Fibroblast of skin of right biceps (primary cell): Measurements from ENCODE around the gene MEF2B.
"Not testable (repeated sequence)": the region's sequence is repeated elsewhere in the genome, so short reads cannot be mapped to it uniquely, and the experiment has no call there.

Experiments
- DNase-seq: peaks from one replicate; pipeline ENCODE4 v3.0.0-alpha.2; 2013

Gene MEF2B

DNA sequence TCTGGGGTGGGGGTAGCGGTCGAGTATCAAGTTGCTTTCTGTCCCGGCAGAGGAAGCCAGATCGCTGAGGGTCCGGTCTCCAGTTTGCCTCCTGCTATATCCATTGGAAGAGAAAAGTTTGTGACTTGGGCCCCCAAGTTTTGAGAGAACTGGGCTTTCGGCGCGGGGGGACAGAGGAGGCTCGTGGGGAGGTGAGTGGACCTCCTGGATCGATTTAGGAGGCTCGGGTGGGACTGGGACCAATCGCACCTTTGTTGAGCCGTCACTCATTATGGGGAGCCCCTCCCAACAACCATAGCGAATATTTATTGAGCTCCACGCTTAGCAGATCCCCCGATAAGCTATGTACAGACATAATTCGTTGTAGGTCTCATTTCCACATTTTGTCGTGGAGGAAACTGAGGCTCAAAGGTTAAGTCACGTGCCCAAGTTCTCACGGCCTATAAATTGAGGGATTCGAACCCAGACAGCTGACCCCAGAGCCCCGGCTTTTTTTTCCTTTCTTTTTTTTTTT, 22.9 kb upstream of the MEF2B start:
- no peak for DNase-seq

DNA sequence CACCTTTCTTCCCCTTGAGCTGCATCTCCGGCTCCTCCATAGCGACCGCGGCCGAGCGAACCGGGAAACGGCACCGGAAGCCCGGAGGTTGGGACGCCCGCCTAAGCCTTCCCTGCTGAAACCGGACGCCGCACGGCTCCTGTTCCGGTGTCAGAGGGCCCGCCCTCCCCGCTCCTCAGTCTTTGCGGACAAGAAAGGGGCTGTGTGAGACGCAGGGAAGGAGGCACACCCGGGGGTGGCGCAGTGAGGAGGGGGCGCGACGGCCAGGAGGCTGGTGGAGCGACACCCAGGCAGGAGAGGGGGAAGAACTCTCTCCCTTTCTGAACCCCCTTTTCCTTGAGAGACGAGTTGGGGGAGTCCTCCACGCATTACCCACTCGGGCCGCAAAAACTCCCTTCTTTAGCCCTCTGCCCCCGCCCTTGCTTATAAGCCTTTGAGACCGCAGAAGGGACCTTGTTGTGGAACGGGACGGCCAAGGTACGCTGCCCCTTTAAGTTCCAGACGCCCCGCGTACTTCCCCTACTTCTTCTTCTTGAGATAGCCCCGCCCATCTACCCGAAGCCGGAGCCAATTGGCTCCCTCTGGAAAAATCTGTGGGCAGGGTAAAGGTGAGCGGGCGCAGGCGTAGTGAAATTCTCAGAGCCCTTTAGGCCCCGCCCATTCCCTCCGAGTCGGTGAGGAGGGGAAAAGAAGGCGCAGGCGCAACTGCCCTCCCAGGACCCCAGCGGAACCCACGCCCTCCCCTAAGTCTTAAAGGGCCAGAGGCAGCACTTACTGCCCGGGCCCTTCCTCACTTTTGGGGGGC, 22.2 kb upstream of the MEF2B start, which contains the start of the genes BORCS8 and RFXANK:
Gene BORCS8 (minus strand): TSS at position 75 of the 805 bp plus-strand sequence. CDS start 35 bp downstream, at position 40.
Gene RFXANK (plus strand): TSS at position 181 of the 805 bp plus-strand sequence. CDS start 1,689 bp downstream, outside the sequence.
- DNase-seq, result peak; percentile 99

DNA sequence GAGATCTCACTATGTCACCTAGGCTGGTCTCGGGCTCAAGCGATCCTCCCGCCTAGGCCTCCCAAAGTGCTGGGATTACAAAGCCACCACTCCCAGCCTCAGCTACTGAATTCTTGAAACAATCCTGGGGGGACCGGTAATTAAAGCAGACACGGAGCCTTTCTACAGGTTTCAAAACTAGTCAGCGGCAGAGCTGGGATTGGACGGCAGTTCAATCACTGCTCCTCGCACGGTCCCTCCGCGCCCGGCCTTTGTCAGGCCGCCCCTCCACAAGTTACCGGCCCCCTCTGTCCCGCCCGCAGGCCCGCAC, 21.7 kb upstream of the MEF2B start:
- DNase-seq, result no peak

DNA sequence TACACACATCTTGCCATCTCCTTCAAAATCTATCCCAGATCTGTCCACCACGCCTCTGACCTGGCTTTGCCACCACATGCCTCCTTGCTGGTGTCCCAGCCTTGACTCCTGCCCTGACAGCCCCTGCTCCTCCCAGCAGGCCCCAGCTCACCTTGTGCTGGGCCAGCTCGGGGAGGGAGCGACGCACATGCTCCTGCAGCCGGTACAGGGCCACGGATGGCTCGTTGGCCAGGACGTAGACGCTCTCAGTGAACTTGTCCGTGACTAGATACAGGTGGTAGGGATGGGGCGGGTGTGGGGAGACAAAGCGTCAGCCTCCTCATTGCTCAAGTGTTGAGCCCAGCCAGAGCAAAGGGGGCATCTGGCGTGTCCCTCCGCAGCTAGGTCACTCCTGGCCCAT, 16.7 kb upstream of the MEF2B start:
- DNase-seq, result no peak

DNA sequence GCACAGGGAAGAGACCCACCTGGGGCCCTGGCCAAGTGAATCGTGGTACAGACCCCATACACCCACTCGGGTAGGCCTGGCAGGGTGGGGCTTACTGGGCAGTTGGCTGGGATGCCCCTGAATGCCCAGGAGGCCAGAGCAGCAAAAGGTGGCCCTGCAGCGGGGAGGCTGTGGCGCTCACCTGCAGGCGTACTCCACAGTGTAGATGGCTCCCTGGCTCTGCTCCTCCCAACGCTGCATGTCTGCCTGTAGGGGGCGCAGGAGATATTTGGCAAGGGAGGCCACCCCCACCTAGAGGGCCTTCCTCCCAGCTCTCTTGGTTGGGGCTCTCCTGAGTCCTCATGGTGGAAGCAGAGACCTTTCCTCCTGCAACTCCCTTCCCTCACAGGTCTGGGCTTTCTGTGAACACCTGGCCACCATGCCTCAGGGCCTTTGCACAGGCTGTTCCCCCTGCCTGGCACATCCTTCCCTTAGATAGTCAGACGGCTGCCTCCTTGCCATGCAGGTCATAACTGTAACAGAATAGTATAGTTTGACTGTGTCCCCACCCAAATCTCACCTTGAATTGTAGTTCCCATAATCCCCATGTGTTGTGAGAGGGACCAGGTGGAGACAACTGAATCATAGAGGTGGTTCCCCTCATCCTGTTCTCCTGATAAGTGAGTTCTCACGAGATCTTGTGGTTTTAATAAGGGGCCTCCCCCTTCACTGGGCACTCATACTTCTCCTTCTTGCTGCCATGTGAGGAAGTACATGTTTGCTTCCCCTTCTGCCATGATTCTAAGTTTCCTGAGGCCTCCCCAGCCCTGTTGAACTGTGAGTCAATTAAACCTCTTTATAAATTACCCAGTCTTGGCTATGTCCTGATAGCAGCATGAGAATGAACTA, 16.0 kb upstream of the MEF2B start:
- DNase-seq, result peak; percentile 51

DNA sequence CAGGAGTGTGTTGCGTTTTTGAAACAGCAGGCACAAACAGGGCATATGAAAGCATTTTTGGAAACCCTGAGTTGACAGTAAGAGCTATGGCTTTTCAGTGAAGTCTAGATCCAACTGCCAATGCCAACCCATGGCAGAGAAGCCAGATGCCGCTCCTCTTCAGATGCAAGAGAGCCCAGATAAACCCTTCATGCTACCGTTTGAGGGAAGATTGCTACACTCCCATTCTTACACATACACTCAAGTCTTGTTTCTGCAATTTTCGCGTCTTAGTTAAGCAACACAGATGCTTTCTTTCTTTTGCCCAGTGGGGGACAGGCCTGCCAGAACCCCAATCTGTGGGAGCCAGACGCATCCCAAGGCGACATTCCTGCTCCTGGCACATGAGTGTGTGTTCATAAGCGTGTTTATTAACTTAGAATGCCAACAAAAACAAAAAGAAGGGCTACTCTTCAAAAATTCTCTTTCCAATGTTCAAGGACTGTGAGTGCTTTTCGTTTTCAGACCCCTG, 11.5 kb upstream of the MEF2B start:
- DNase-seq, result no peak

GRCh38 chr19:19179548-19180441, 9.7 kb upstream of the MEF2B start:
- no peak for DNase-seq

- no peak for DNase-seq
Observed at GRCh38 chr19:19176950-19177349, 6.9 kb upstream of the MEF2B start.

DNA sequence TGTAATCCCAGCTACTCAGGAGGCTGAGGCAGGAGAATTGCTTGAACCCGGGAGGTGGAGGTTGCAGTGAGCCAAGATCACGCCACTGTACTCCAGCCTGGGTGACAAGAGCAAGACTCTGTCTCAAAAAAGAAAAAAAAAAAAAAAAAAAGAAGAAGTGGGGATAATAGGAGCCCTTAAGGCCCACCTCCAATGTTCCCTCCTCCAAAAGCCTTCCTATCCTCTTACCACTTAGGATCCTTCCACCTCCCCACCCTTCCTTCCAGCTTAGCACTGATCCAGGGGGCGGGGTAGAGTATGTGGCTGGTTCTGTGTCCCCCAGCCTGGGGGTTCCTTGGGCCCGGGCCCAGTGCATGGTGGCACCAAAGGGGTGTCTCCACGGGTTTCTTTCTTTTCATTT, 3.2 kb upstream of the MEF2B start:
- DNase-seq, result not testable (repeated sequence)

DNA sequence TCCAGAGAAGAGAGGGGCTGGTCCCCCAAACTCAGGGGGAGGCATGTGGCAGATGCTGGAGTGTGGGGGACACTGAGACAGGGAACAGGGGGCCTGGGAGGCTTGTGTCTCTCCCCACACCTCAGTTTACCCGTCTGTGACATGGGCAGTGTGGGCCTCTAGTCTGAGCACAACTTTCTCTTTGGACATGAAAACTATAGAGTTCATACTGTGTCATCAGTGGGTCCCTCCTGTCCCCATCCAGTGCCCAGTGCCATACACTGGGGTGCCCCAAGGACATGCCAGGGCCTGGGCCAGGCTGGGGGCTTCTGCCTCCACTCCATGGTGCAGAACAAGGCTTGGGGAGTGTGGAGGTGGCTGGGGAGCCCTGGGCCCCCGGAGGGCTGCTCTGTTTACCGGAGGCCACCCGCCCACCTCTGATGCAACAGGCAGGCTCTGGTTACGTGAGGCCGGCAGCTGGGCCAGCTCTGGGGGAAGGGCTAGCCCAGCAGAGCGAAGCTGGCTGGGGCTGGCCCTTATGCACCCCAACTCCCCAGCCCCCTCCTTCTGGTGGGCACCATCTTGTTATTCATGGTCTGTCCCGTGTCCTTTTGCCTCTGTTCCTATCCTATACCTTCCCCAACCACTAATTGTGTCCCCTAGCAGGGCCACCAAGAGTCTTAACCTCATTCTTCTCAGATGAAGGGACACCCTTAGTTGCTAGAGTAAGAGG, 1.9 kb upstream of the MEF2B start:
- peak; percentile 62 for DNase-seq

DNA sequence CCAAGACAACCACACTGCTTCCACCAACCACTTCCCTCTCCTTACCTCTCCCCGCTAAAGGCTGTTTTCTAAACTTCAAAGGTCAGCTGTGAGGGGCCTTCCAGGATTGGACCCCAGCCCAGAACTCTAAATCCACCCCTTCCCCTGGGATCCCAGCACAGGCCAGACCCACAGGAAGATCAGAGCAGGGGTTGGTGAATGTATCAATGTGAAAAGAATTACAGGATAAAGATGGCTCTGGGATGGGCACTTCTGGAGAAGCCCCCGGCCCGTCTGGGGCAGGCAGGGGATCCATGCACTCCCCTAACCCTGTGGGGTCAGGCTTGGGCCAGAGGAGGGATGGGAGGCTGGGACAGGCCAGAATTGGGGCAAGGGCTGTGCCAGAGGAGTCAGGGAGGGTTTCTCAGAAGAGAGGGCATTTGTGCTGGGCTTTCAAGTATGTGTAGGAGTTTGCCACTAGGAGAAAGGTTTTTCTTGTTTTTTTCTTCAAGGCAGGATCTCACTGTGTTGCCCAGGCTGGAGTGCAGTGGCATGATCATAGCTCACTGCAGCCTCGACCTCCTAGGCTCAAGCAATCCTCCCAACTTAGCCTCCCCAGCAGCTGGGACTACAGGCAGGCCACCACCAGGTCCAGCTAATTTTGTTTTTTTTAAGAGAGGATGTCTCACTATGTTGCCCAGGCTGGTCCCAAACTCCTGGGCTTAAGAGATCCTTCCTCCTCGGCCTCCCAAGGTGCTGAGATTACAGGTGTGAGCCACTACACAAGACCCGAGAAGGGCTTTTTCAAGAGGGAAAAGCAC, 1.0 kb upstream of the MEF2B start:
- DNase-seq, result no peak

DNA sequence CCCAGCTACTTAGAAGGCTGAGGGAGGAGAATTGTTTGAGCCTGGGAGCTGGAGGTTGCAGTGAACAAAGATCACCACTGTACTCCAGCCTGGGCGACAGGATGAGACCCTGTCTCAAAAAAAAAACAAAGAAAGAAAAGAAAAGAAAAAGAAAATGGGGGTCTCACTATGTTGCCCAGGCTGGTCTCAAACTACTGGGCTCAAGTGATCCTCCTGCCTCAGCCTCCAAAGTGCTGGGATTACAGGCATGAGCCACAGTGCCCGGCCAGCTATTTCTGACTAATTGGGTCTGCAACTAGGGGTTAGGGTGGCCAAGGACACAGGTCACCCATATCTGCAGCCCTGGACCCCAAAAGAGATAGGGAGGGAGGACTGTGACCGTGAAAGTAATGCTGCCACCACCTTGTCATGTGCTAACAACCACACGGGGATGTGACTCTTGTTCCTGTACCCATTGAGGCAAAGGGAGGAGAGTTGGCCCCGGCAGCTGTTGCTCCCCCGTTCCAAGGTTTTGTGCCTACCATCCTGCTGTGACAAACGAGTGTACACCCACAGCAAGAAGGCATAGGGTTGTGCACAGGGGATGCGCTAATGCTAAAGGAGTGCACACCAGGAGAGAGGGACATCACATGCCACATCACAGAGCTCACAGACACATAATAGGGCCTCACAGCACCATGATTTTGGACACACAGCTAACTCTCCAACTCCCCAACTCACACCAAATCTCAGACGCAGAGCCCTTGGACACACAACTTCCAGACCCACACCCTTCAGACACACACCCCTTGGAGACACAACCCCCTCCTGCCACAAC, 619 bp downstream of the MEF2B start:
- DNase-seq, result no peak

- DNase-seq, result no peak
Observed at GRCh38 chr19:19167612-19168011, 2.5 kb downstream of the MEF2B start.

- DNase-seq, result no peak
Observed at GRCh38 chr19:19165396-19165795, 4.7 kb downstream of the MEF2B start.

- DNase-seq, result no peak
Observed at GRCh38 chr19:19162495-19162894, 7.6 kb downstream of the MEF2B start.

DNA sequence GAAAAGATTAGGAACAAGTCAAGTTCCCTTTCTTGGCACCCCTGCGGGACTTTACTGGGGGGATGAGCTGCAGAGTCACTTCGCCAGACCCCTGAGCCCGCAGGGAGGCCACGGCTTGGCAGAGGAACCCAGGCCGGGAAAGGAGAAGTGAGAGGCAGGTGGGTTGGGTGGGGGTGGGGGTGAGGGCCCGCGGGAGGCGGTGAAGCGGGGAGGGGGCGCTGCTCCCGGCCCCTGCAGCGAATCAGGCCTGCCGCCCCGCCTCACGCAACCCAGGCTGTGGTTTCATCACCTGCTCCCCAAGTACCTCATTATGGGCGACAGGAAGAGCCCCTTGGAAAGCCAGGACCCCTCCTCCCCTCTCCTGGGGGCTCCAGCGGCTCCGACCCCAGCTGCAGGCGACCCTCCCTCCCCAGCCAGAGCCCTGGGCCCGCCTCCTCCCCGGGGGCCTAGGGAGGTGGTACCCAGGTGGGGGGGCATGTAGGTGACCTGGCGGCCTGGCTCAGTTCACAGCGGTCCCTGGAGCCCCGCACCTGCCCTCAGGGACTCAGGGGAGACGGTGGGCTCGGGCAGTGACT, 9.5 kb downstream of the MEF2B start:
- no peak for DNase-seq

DNA sequence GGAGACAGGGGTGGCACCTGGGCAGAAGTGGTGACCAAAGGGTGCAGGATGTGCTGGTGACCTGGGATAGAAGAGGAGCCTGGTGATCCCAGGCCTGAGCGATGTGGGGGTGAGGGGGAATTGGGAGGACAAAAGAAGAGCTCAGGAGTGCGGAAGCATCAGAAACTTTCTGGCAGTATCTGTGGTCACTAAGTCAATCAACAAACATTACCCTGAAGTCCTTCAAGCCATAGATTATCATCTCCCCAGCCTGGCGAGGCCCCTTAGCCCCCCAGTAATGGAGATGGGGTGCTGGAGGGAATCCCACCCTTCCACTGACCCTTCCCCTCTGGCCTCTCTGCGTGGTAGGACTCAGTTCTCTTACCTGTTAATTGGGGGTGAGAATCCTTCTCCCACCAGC, 10.5 kb downstream of the MEF2B start:
- no peak for DNase-seq

GRCh38 chr19:19157808-19158207, 12.3 kb downstream of the MEF2B start:
- DNase-seq, result no peak

DNA sequence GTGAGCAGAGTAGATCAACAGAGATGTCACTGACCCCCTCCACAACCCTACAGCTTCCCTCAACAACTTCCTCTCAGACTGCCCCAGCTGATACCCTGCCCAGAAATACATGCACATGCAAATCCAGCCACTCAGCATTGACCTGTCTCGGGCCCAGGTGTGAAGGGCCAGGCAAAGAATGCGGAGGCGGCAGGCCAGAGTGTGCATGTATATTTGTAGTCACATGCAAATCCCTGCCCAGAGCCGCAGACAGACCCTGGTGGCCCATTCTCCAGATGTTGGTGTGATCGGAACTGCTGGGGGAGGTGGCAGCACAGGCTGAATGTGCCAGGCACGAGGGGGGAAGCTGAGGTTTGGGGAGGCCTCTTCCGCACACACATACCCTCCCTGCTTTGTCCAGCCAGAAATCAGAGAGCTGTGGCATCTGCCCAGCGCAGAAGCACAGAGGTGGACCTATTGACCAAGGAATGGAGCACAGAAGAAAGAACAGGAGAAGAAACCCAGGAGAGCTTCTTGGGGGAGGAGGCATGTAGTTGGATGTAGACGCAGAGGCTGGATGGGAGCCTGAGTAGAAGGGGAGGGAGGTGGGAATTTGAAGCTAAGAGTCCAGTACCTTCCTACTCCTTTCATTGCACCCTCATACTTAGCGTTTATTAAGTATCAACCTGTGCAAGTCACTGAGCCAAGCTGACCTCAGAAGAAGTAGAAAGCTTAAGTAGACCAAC, 14.4 kb downstream of the MEF2B start:
- DNase-seq, result no peak
